Stomach (tissue), 9 donors: ENCODE measurements around the gene TNFSF8. TPM values are rescaled to one million over a fixed set of nuclear protein-coding genes. Genes with fewer than 3 reads are reported as not detected.

Source experiments
- DNase-seq, 2 donors: peaks; one replicate each; pipeline versions ENCODE4 v3.0.0 to v3.0.0-alpha.2; 2013 to 2019
- H3K27ac ChIP-seq, 5 donors: fragments of 200-600 bp in 4 of 5; sonication (generic) in 4 of 5; one replicate each; pipeline ENCODE4 v1.5.1; 2013 to 2019; ENCODE audit warnings: mild to moderate bottlenecking in 1 of 5, moderate library complexity in 1 of 5
- H3K27me3 ChIP-seq, 3 donors: fragments of 200-600 bp; sonication (generic); one replicate each; pipeline ENCODE4 v1.5.1; 2017 to 2019; ENCODE audit warnings: mixed run types in 1 of 3
- H3K36me3 ChIP-seq, 4 donors: fragments of 200-600 bp; sonication (generic); 1 replicate in 3 of 4; 2 replicates in 1 of 4; pipeline ENCODE4 v1.5.1; 2016 to 2019
- H3K4me1 ChIP-seq, 4 donors: fragments of 200-600 bp; sonication (generic); one replicate each; pipeline ENCODE4 v1.5.1; 2016 to 2019
- H3K4me3 ChIP-seq, 4 donors: fragments of 200-600 bp; sonication (generic) in 3 of 4; one replicate each; pipeline ENCODE4 v1.5.1; 2016 to 2019; ENCODE audit warnings: mild to moderate bottlenecking in 1 of 4
- H3K9me3 ChIP-seq, 4 donors: fragments of 200-600 bp; sonication (generic); one replicate each; pipeline ENCODE4 v1.5.1; 2016 to 2019
- CTCF ChIP-seq, 7 experiments: fragments of 450-650 bp in 4 of 7; fragments of 200-600 bp in 3 of 7; sonication (generic) in 3 of 7; IDR thresholded peaks; one replicate each; pipeline ENCODE4 v1.5.1; 2016 to 2019; ENCODE audit warnings: antibody characterized with exemption in 7 of 7, control low read depth in 2 of 7, mild to moderate bottlenecking in 1 of 7
- EP300 ChIP-seq: sonication (generic); formaldehyde crosslinking; IDR thresholded peaks from one replicate; pipeline ENCODE4 v1.6.1; 2017; ENCODE audit warnings: antibody characterized with exemption
- POLR2A ChIP-seq, 4 donors: fragments of 450-650 bp; IDR thresholded peaks; one replicate each; pipeline ENCODE4 v1.6.1; 2016; ENCODE audit warnings: antibody characterized with exemption in 4 of 4, control low read depth in 2 of 4, mild to moderate bottlenecking in 1 of 4, moderate library complexity in 1 of 4
- POLR2AphosphoS5 ChIP-seq, 3 donors: sonication (generic); formaldehyde crosslinking; IDR thresholded peaks; one replicate each; pipeline ENCODE4 v1.6.1; 2016; ENCODE audit warnings: antibody characterized with exemption in 3 of 3
- WGBS, 5 donors: extraction: QIAGEN DNeasy Blood & Tissue Kit in 3 of 5; methylation state at CpG; one replicate each; pipeline versions ENCODE4 v1.1.5 to v1.1.7; 2013 to 2018; 5-methylcytosine and 5-hydroxymethylcytosine counted together
- intact Hi-C: fragments of 100-400 bp; cut with DNase I; formaldehyde crosslinking; loops from one replicate; pipeline ENCODE4 v1.15.1; 2023; ENCODE audit warnings: low total_unique reads
- polyA plus RNA-seq, 3 donors: library from polyadenylated mRNA; stranded (reverse); fragments of 200-250 nt; gene quantifications; one replicate each; pipeline ENCODE4 v1.2.3, GENCODE V29; 2013
- total RNA-seq, 5 donors: library from RNA; depleted of rRNA; stranded (reverse); fragments of >200 nt; gene quantifications; one replicate each; pipeline versions ENCODE4 v1.1.0 to v1.2.3, GENCODE V29; 2014 to 2016
- donor health status: healthy with polysubstance abuse.
- donor health status: Bipolar disorder and iron deficiency.
- donor health status: healthy.

Gene TNFSF8
- total and polyA plus RNA-seq, 8 donors: 0.40 to 14.0 (median 3.2) TPM; not detected in 2

GRCh38 chr9:114932502-114932901 lies 2.1 kb upstream of the TNFSF8 start:
- 66 to 81% (median 77%) methylated on average over 3 of the region's 3 CpGs for WGBS, 5 donors
- Histone ChIP-seq H3K27me3 (no peaks in the 10 kb centered on the region), H3K4me1 (peaks cover 0 to 11% (median 0%) of the 10 kb centered on the region in 4 donors), H3K9me3 (no peaks in the 10 kb centered on the region), H3K4me3 (no peak overlapping the region), H3K27ac (no peak overlapping the region), H3K36me3 (no peaks in the 10 kb centered on the region)
- TF ChIP-seq CTCF (IDR thresholded peaks at IDR 0.05): no peak
- no peak for TF ChIP-seq POLR2AphosphoS5 (IDR thresholded peaks at IDR 0.05)
- no peak for TF ChIP-seq EP300
- TF ChIP-seq POLR2A (IDR thresholded peaks at IDR 0.05): no peak
- DNase-seq: no peak
- intact Hi-C loops: no loop called here

GRCh38 chr9:114931407-114931806 lies 1.0 kb upstream of the TNFSF8 start:
- no peaks in the 10 kb centered on the region for H3K27me3 ChIP-seq
- H3K4me1 ChIP-seq: peaks cover 0 to 11% (median 0%) of the 10 kb centered on the region in 4 donors
- intact Hi-C loops: no loop called here
- no peaks in the 10 kb centered on the region for H3K36me3 ChIP-seq
- WGBS, 5 donors: 83 to 95% (median 92%) methylated on average over 5 of the region's 5 CpGs
- no peak overlapping the region for H3K4me3 ChIP-seq
- no peak for DNase-seq
- TF ChIP-seq CTCF (IDR thresholded peaks at IDR 0.05) (no peak), EP300 (no peak), POLR2A (IDR thresholded peaks at IDR 0.05) (no peak), POLR2AphosphoS5 (IDR thresholded peaks at IDR 0.05) (no peak)
- no peaks in the 10 kb centered on the region for H3K9me3 ChIP-seq
- no peak overlapping the region for H3K27ac ChIP-seq

- Histone ChIP-seq H3K4me1 (peaks cover 0 to 11% (median 0%) of the 10 kb centered on the region in 4 donors), H3K27ac (peak overlapping the region in 4 of 5 donors; percentile 61 to 82 (median 69)), H3K4me3 (peak overlapping the region in 2 of 4 donors; percentile 5 to 33), H3K9me3 (no peaks in the 10 kb centered on the region), H3K27me3 (no peaks in the 10 kb centered on the region), H3K36me3 (no peaks in the 10 kb centered on the region)
- DNase-seq: no peak
- WGBS, 5 donors: 45 to 67% (median 51%) methylated on average over 5 of the region's 5 CpGs
- intact Hi-C loops: no loop called here
- TF ChIP-seq EP300: no peak
- TF ChIP-seq POLR2AphosphoS5 (IDR thresholded peaks at IDR 0.05): peak in 1 of 3 donors; percentile 18
These were observed 1.2 kb downstream of the TNFSF8 start for GRCh38 chr9:114929201-114929600.

GRCh38 chr9:114928671-114929070 lies 1.7 kb downstream of the TNFSF8 start:
- Histone ChIP-seq H3K9me3 (no peaks in the 10 kb centered on the region), H3K27ac (peak overlapping the region in 3 of 5 donors; percentile 59 to 82 (median 72)), H3K36me3 (no peaks in the 10 kb centered on the region), H3K27me3 (no peaks in the 10 kb centered on the region), H3K4me3 (peak overlapping the region in 2 of 4 donors; percentile 19 to 33), H3K4me1 (peaks cover 0 to 11% (median 0%) of the 10 kb centered on the region in 4 donors)
- no peak for TF ChIP-seq POLR2AphosphoS5 (IDR thresholded peaks at IDR 0.05)
- no peak for TF ChIP-seq CTCF (IDR thresholded peaks at IDR 0.05)
- TF ChIP-seq EP300: no peak
- TF ChIP-seq POLR2A (IDR thresholded peaks at IDR 0.05): no peak
- intact Hi-C loops: no loop called here
- WGBS, 5 donors: 24 to 50% (median 33%) methylated on average over 1 of the region's 1 CpG
- DNase-seq: no peak

- intact Hi-C loops: no loop called here
These were observed 2.3 kb downstream of the TNFSF8 start for GRCh38 chr9:114928136-114928535.

More at GRCh38 chr9:114928136-114928535, 2.3 kb downstream of the TNFSF8 start:
- H3K9me3 ChIP-seq: no peaks in the 10 kb centered on the region
- WGBS, 5 donors: 86 to 93% (median 90%) methylated on average over 3 of the region's 3 CpGs
- no peaks in the 10 kb centered on the region for H3K36me3 ChIP-seq
- no peak for DNase-seq
- H3K27ac ChIP-seq: peak overlapping the region in 3 of 5 donors; percentile 59 to 82 (median 72)
- no peaks in the 10 kb centered on the region for H3K27me3 ChIP-seq
- peaks cover 0 to 11% (median 0%) of the 10 kb centered on the region in 4 donors for H3K4me1 ChIP-seq
- no peak for TF ChIP-seq EP300
- no peak for TF ChIP-seq POLR2AphosphoS5 (IDR thresholded peaks at IDR 0.05)
- no peak for TF ChIP-seq CTCF (IDR thresholded peaks at IDR 0.05)
- no peak for TF ChIP-seq POLR2A (IDR thresholded peaks at IDR 0.05)
- H3K4me3 ChIP-seq: peak overlapping the region in 2 of 4 donors; percentile 9 to 19
